Choroid plexus epithelial cell (primary cell): ENCODE measurements around the gene LYPD6B.

Experiments used
- DNase-seq: peaks from one replicate; pipeline ENCODE4 v3.0.0-alpha.2; 2010; ENCODE audit warnings: low read depth
- H3K4me3 ChIP-seq: 2 replicates; pipeline ENCODE4 v1.5.1; 2011; ENCODE audit warnings: low read depth, mild to moderate bottlenecking, control low read depth, low read length, moderate library complexity
- TF ChIP-seq, protein P1 (sequence below): conservative IDR thresholded peaks from 2 replicates; pipeline ENCODE4 v1.5.1; 2011; ENCODE audit warnings: low read depth, mild to moderate bottlenecking, control low read depth, inconsistent platforms, low read length, moderate library complexity

The LYPD6B gene

DNA sequence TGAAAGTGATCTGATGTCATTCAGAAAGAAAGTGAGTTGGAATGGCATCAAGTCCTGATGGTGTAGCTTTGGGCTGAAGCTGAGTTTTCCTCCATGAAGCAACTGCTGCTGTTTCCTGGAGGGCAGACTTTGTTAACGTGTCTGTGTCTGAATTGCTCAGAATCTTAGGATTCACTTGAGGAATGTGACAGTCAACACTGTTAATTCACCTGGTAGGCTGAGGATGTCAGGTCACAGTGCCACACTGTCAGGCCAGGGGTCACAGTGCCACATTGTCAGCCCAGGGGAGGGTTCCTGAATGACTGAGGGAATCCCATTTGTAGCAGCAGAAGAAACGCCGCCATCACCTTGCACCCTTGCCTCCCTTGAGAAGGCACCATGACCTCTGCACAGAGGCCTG lies 39.4 kb downstream of the LYPD6B start:
- TF ChIP-seq, protein P1, sequence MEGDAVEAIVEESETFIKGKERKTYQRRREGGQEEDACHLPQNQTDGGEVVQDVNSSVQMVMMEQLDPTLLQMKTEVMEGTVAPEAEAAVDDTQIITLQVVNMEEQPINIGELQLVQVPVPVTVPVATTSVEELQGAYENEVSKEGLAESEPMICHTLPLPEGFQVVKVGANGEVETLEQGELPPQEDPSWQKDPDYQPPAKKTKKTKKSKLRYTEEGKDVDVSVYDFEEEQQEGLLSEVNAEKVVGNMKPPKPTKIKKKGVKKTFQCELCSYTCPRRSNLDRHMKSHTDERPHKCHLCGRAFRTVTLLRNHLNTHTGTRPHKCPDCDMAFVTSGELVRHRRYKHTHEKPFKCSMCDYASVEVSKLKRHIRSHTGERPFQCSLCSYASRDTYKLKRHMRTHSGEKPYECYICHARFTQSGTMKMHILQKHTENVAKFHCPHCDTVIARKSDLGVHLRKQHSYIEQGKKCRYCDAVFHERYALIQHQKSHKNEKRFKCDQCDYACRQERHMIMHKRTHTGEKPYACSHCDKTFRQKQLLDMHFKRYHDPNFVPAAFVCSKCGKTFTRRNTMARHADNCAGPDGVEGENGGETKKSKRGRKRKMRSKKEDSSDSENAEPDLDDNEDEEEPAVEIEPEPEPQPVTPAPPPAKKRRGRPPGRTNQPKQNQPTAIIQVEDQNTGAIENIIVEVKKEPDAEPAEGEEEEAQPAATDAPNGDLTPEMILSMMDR, result no peak
- DNase-seq, result no peak
- H3K4me3 ChIP-seq, result no peak overlapping the region

DNA sequence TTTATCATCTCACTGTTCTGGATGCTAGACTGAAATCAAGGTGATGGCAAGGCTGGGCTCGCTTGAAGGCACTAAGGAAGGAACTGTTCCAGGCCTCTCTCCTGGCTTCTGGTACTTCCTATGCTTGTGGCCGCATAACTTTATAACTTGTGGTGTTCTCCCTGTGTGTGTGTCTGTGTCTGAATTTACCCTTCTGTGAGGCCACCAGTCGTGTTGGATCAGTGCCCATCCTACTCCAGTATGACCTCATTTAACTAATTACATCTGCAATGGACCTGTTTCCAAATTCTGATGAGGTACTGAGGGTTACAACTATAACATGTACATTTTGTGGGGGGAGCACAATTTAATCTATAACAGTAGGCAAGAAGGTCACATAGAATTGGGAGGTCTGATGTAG lies 41.6 kb downstream of the LYPD6B start:
- TF ChIP-seq, protein P1, result no peak
- DNase-seq, result no peak
- H3K4me3 ChIP-seq, result no peak overlapping the region

DNA sequence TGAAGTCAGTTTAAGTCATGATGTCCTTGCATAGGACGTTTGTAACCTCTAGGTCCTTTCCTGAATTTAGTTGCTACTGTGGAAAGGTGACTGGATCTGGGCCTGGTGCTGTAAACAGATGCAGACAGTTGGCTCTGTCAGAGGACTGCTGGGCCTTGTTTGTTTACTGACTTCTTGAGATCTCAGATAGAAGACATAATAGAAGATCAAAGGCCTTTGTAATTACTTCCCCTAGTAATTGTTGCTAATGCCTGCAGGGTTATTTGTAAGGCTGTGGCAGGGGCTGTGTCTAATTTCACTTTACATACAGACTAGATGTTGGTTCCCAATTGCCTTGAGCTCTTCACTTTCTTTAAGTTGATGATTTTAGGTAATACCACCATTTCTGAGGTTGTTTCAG lies 42.5 kb downstream of the LYPD6B start:
- TF ChIP-seq, protein P1, result no peak
- H3K4me3 ChIP-seq, result no peak overlapping the region
- DNase-seq, result no peak

DNA sequence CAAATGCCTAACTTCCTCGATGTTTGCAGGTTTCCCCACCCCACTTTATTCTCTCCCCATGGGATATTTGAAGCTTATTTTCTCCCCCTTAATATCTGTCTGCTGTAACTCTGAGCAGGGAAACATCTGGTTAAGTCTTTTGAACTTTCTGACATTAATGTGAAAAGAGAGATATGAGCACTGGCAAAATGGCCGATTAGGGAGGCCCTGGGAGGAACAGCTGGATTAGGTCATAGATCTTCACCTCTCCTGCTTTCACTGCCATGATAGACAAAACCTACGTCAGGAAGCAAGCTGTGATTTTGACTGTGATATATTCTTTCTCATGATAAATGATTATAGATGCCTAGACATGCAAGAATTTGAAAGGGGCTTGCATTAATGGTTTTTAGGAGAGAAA lies 43.6 kb downstream of the LYPD6B start:
- no peak for DNase-seq
- no peak overlapping the region for H3K4me3 ChIP-seq

DNA sequence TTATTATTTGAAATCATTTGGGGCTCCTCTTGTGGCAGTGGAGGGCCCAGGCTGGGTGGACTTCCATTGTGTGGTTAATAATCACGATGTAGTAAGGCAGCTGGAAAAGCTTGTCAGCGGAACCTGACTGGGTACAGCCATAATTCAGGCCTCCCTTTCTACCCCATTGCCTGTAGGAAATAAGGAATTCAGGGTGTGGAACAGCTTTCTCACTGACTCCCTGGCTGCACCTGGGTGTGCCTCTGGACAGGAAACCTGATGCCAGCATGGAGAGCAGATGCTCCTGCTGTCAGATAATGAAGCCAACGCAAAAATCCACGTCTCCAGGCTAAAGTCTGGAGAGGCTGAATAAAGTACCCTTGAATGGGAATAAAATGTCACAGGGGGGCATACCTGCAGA lies 44.2 kb downstream of the LYPD6B start:
- H3K4me3 ChIP-seq, result no peak overlapping the region
- no peak for DNase-seq
- TF ChIP-seq, protein P1, result no peak

More for the DNA sequence above, 43.6 kb downstream of the LYPD6B start:
- TF ChIP-seq, protein P1, result no peak

DNA sequence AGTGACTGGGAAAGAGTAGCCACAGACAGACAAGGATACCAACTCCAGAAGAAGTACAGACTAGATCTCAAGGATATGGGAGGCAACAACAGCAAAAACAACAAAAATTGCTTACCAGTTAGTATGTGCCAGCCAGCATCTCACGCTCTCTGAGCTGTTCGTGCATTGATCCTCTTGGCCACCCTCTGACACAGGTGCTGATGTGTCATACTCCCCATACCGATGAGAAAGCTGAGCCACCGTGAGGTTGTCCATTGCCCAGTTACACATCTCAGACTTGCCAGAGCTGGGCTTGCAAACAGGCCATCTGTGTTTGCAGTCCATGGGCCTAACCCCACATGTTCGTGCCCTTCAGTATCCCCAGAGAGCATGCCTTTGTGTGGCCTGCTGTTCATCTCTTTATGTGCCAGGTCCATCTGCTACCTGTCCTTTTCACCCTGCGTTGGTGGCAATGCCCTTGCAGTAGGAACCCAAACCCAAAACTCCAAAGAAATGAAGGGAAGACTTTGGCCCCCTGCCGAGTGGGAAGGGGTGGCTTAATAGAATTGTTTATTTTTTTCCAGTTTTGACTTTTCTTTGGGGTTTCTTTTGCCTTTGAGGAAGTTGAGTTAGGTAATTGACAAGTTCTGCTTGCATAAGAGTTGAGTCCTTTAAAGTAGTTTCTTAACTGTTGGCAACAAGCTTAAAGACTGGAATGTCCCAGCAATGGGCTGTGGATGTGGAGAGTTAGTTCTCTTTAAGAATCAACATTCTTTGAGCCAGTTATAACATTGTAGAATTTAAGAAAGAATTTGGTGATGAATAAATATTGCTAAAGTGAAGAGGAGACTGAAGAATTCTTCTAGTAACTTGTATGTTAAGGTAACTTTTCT lies 46.7 kb downstream of the LYPD6B start:
- H3K4me3 ChIP-seq, result no peak overlapping the region
- TF ChIP-seq, protein P1, result no peak
- peak; percentile 14 for DNase-seq

DNA sequence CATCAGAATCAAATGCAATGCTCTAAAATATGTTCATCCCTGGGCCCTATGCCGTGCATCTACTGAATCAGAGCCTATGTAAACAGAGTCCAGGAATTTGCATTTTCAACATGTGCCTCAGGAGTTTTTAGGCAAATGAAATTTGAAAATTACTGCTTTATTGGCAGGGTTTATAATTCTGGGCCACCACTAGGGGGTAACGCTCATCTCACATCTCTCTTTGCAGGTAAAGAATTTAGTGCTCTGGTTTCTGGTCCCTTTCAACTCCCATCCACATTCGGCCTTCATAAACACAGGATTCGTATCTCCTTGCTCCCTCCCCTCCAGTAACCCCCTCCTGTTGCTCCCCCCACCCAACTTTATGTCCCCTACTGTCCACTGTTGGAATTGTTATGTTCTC lies 49.3 kb downstream of the LYPD6B start:
- TF ChIP-seq, protein P1, result peak; percentile 55
- no peak overlapping the region for H3K4me3 ChIP-seq

More for the DNA sequence above, 49.3 kb downstream of the LYPD6B start:
- DNase-seq, result peak; percentile 23
